ENCODE results near the gene NEDD4L.
A peak's percentile ranks its signal among the peaks of the same experiment; 100 is the strongest.

The NEDD4L gene

DNA sequence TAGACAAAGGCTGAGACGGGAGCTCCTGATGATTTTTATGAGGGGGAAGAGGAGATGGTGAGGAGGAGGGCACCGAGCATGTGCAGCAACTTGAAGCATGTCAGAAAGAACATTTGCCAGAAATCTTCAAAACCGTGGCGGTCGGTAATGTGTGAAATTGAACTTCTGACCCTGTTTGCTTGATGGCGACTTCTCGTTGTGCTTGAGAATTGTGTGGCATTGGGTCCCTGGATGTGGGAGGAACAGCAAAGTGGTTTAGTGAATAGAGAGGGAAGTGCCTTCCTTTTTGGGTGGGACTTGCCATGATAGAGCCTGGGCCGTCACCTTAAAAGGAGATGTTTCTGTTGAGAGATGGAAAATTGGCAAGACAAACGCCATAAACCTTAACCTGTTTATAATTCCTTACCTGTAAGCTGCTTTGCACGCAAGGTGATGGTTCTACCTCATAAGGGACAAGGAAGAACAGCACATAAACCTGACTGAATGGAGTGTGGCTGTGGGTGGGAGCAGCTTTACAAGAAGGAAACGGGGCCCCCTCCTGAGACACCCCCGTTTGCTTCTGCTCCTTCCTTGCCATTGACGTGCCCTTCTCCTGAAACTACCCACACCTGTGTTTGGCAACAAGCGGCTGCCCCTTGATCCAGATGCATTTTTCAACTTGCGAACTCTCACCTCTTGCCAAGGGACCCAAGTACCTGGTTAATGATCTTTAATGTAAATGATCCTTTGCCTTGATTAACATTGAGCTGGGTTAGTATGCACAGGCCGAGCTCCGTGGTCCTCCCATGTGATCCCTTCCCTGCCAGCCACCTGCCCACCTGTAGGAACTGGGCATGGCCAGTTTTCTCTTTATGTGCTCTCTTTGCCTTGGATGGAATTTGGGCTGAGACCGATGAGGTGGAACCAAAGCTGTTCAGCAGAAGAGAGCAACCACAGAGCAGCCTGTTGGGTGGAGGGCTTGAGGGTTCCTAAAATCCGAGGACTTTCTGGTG is 153.2 kb downstream of the NEDD4L start:
- Mint-ChIP-seq H3K4me1 (peaks cover 12 to 35% of the 10 kb centered on the region in 2 donors), H3K27me3 (peaks cover 5 to 31% of the 10 kb centered on the region in 2 donors), H3K27ac (no peak overlapping the region), H3K36me3 (no peaks in the 10 kb centered on the region), H3K9me3 (no peaks in the 10 kb centered on the region), H3K4me3 (peak overlapping the region in 1 of 2 donors; percentile 5)
- ATAC-seq (replicated peaks), result no peak
- no peak for DNase-seq

DNA sequence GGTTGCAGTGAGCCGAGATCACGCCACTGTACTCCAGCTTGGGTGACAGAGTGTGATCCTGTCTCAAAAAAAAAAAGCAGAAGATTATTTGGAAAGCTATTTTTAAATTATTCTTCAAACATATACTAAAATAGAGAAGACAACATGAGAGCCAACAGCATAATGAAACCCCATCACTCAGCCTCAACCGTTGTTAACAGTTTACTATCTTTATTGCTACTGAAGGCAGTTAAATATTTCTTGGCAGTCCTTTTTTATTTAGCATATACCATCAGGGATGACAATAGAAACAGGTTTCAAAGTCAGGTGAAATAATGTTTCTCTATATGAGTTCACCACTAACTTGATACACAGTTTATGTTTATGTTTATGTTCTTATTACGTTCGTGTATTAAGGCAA is 157.2 kb downstream of the NEDD4L start:
- Mint-ChIP-seq H3K27ac (no peak overlapping the region), H3K9me3 (no peaks in the 10 kb centered on the region), H3K4me1 (peaks cover 6 to 25% of the 10 kb centered on the region in 2 donors), H3K4me3 (no peak overlapping the region), H3K27me3 (no peaks in the 10 kb centered on the region), H3K36me3 (peaks cover 0 to under 1% of the 10 kb centered on the region in 2 donors)
- peak; percentile 23 to 60 for ATAC-seq (replicated peaks)
- no peak for DNase-seq

DNA sequence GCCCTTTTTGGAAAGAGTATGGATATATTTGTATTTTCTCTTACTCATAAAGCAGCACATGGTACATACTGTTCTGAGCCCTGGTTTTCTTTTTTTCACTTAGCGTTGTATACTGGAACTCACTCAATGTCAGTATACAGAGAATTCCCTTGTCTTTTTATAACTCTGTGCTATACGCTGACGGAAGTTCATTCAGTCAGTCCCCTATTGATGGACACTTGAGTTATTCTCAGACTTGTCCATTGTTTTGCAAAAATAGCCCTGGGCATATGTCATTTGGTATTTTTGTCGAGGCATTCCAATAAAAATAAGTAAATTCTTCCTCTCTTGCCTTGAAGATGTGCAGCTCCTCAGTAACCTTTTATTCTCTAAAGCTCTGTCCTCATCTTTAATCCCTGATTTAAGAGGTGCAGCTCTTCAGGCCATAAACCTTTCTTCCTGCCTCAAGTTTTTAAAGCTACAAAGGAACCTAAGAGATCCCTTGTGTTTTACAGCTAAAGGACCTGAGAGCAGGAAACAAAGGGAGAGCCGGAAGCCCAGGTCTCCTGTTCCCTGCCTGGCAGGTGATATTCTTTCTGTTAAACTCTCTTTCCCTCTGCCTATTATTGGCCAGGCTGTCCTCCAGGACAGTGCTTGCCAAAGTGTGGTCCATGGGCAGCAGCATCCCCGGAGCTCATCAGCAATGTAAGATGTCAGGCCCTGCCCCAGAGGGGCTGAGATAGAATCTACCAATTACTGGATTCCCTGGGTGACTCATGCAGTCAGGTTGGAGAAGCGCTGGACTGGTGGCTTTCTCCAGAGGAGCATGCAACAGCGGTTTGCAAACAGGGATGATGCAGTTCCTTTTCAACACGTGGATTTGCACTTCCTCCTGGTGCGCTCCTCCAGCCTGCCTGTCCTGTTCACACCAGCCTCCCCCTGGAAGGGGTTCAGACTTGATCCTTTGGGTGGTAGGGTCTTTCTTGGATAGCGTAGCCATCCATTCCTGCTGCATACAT is 158.0 kb downstream of the NEDD4L start:
- DNase-seq, result no peak

DNA sequence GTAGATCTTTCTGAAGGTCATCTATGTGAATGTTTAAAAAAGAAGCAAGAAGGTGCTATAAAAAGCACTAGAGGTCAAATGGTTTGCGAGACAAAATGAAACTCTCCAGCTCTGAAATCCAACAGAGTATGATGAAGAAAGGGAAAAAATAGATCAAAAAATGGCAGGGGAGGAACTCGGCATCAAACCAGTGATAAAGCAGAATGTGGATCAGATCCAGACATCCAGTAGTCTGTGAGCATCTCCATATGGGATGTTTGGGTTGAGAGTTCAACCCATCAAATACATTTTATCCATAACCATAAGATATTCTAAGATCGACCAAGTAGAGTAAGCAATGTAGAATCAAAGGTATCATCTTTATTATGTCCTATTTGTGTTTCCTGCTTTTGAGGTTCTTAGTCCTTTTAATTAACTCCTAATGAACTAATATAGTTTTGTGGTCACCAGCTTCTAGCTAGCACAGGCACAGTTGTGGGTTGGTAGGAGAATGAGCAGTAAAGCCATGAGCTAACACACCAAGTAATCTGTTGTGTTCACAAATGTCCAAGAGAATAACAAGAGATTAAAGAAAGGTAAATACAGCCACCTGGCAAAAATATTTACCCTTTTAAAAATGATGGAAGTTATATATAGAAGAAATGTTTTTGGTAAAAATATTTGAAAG is 160.9 kb downstream of the NEDD4L start:
- no peaks in the 10 kb centered on the region for H3K27me3 Mint-ChIP-seq
- peaks cover 0 to 4% of the 10 kb centered on the region in 2 donors for H3K36me3 Mint-ChIP-seq
- H3K9me3 Mint-ChIP-seq, result no peaks in the 10 kb centered on the region
- H3K4me1 Mint-ChIP-seq, result peaks cover 12 to 37% of the 10 kb centered on the region in 2 donors
- no peak overlapping the region for H3K4me3 Mint-ChIP-seq
- ATAC-seq (replicated peaks), result no peak
- no peak overlapping the region for H3K27ac Mint-ChIP-seq
- no peak for DNase-seq

More for the DNA sequence above, 158.0 kb downstream of the NEDD4L start:
- no peak overlapping the region for H3K4me3 Mint-ChIP-seq
- H3K9me3 Mint-ChIP-seq, result no peaks in the 10 kb centered on the region
- ATAC-seq (replicated peaks), result no peak
- H3K27me3 Mint-ChIP-seq, result no peaks in the 10 kb centered on the region
- peak overlapping the region; percentile 1 for H3K27ac Mint-ChIP-seq
- peaks cover 6 to 23% of the 10 kb centered on the region in 2 donors for H3K4me1 Mint-ChIP-seq
- H3K36me3 Mint-ChIP-seq, result peaks cover 0 to 4% of the 10 kb centered on the region in 2 donors

DNA sequence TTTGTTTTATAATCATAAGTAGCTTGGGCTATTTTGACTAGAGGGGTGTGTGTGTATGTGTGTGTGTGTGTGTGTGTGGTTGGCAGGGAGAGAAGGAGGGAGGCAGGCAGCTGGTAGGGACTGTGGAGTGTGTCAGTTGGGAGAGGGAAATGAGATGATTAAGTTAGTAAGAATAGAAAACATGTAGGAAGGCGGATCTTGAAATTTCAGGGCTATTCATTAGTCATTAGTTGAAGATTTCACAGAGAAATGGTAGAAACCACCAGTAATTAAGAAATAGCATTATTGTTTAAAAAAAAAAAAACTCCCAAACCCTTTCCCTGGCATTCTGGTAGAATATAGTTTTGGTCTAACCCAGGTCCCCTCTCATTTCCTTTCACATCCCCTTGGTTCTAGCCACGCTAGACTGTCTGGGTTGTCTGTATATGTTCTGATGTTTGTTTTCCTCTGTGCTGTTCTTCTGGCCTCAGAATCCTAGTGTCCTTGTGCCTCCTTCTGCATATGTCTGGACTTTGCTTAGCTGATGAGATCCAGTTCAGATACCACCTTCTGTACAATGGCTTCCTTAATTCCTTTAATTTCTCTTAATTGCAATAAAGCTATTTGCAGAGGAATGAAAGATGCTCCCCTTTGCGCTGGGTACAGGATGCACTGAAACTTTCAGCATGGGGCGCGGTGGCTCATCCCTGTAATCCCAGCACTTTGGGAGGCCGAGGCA is 161.6 kb downstream of the NEDD4L start:
- ATAC-seq (replicated peaks), result no peak
- no peak overlapping the region for H3K27ac Mint-ChIP-seq
- no peak for DNase-seq
- H3K27me3 Mint-ChIP-seq, result no peaks in the 10 kb centered on the region
- no peaks in the 10 kb centered on the region for H3K9me3 Mint-ChIP-seq
- H3K36me3 Mint-ChIP-seq, result peaks cover 0 to 4% of the 10 kb centered on the region in 2 donors
- peaks cover 12 to 37% of the 10 kb centered on the region in 2 donors for H3K4me1 Mint-ChIP-seq
- no peak overlapping the region for H3K4me3 Mint-ChIP-seq

GRCh38 chr18:58207520-58208152 is 163.6 kb downstream of the NEDD4L start:
- Mint-ChIP-seq H3K9me3 (no peaks in the 10 kb centered on the region), H3K27ac (no peak overlapping the region), H3K36me3 (peaks cover 0 to 9% of the 10 kb centered on the region in 2 donors), H3K4me1 (peaks cover 15 to 35% of the 10 kb centered on the region in 2 donors), H3K27me3 (peaks cover 0 to 7% of the 10 kb centered on the region in 2 donors), H3K4me3 (no peak overlapping the region)
- DNase-seq (no peak), ATAC-seq (replicated peaks) (no peak)

- ATAC-seq (replicated peaks) (peak; percentile 80), DNase-seq (no peak)
- Mint-ChIP-seq H3K9me3 (no peaks in the 10 kb centered on the region), H3K4me1 (peaks cover 18 to 40% of the 10 kb centered on the region in 2 donors), H3K27ac (peak overlapping the region; percentile 47), H3K36me3 (peaks cover 0 to 9% of the 10 kb centered on the region in 2 donors), H3K27me3 (peaks cover 0 to 7% of the 10 kb centered on the region in 2 donors), H3K4me3 (peak overlapping the region in 1 of 2 donors; percentile 6)
These were observed 164.3 kb downstream of the NEDD4L start for GRCh38 chr18:58208207-58208932.

GRCh38 chr18:58209326-58209725 is 165.3 kb downstream of the NEDD4L start:
- peaks cover 0 to 10% of the 10 kb centered on the region in 2 donors for H3K27me3 Mint-ChIP-seq
- no peak for ATAC-seq (replicated peaks)

GRCh38 chr18:58211510-58211909 is 167.5 kb downstream of the NEDD4L start:
- peaks cover 32 to 42% of the 10 kb centered on the region in 2 donors for H3K4me1 Mint-ChIP-seq
- H3K36me3 Mint-ChIP-seq, result peaks cover 0 to 6% of the 10 kb centered on the region in 2 donors
- no peak overlapping the region for H3K27ac Mint-ChIP-seq
- ATAC-seq (replicated peaks) (no peak), DNase-seq (no peak)
- no peaks in the 10 kb centered on the region for H3K9me3 Mint-ChIP-seq
- no peak overlapping the region for H3K4me3 Mint-ChIP-seq
- peaks cover 7 to 19% of the 10 kb centered on the region in 2 donors for H3K27me3 Mint-ChIP-seq

More at GRCh38 chr18:58209326-58209725, 165.3 kb downstream of the NEDD4L start:
- no peak for DNase-seq
- Mint-ChIP-seq H3K27ac (peak overlapping the region; percentile 37), H3K4me3 (no peak overlapping the region), H3K9me3 (no peaks in the 10 kb centered on the region), H3K4me1 (peaks cover 27 to 49% of the 10 kb centered on the region in 2 donors), H3K36me3 (peaks cover 0 to 9% of the 10 kb centered on the region in 2 donors)

DNA sequence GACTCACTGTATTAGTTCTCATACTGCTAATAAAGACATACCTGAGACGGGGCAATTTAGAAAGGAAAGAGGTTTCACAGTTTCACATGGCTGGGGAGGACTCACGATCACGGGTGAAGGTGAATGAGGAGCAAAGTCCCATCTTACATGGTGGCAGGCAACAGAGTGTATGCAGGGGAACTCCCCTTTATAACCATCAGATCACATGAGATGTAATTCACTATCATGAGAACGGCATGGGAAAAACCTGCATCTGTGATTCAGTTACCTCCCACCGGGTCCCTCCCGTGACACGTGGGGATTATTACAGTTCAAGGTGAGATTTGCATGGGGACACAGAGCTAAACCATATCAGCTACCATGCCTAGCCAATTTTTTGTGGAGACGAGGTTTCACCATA is 168.2 kb downstream of the NEDD4L start:
- no peak for DNase-seq
- peaks cover 32 to 43% of the 10 kb centered on the region in 2 donors for H3K4me1 Mint-ChIP-seq
- ATAC-seq (replicated peaks), result peak; percentile 43 to 53
- H3K27me3 Mint-ChIP-seq, result peaks cover 12 to 21% of the 10 kb centered on the region in 2 donors
- H3K27ac Mint-ChIP-seq, result peak overlapping the region; percentile 56
- H3K9me3 Mint-ChIP-seq, result no peaks in the 10 kb centered on the region
- H3K4me3 Mint-ChIP-seq, result no peak overlapping the region
- H3K36me3 Mint-ChIP-seq, result peaks cover 0 to 4% of the 10 kb centered on the region in 2 donors

DNA sequence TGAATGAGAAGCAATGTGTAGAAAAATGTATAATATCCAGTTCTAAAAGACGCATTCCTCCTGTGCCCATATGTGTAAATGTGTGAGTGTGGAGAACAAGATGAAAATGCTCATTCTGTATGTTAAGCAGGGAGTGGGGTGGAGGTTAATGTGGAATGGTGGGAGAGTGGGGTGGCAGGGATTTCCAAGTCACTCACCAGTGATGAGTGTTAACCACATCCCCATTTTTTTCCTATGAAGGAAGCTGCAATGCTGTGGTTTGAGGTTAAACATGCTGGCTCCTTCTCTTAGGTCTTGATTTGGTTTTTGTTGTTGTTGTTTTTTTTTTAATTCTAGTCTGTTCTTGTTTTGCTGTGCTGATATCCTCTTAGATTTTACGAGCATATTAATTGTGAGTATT is 169.4 kb downstream of the NEDD4L start:
- Mint-ChIP-seq H3K27ac (no peak overlapping the region), H3K27me3 (peaks cover 12 to 21% of the 10 kb centered on the region in 2 donors), H3K4me1 (peaks cover 30 to 34% of the 10 kb centered on the region in 2 donors), H3K9me3 (no peaks in the 10 kb centered on the region), H3K4me3 (no peak overlapping the region), H3K36me3 (peaks cover 0 to 4% of the 10 kb centered on the region in 2 donors)
- DNase-seq, result no peak
- ATAC-seq (replicated peaks), result peak; percentile 37 to 47

DNA sequence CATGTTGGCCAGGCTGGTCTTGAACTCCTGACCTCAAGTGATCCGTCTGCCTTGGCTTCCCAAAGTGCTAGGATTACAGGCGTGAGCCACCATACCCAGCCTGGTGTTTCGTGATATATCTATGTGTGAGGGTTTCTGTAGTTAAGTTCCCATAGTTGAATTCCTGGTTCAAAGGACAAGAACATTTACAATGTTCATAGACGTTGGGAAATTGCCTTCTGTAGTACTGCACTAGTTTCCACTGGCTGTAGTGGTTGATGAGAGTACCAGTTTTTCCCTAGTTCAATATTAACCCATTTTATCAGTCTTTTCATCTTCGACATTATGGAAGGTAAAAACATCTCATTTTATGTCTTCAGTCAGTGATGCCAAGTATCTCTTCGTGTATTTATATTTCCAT is 171.0 kb downstream of the NEDD4L start:
- H3K27me3 Mint-ChIP-seq, result peaks cover 12 to 21% of the 10 kb centered on the region in 2 donors
- peaks cover 0 to 4% of the 10 kb centered on the region in 2 donors for H3K36me3 Mint-ChIP-seq
- H3K27ac Mint-ChIP-seq, result no peak overlapping the region
- H3K9me3 Mint-ChIP-seq, result no peaks in the 10 kb centered on the region
- no peak overlapping the region for H3K4me3 Mint-ChIP-seq
- DNase-seq (no peak), ATAC-seq (replicated peaks) (no peak)
- peaks cover 23 to 29% of the 10 kb centered on the region in 2 donors for H3K4me1 Mint-ChIP-seq

Data from stimulated activated naive B cell treated with anti-CD40 and anti-IgM and Interleukin-4, amounts not matched to agents 10 μg/mL and 1 μg/mL and 100 μg/mL, for 72 hours (primary cell).